ENCODE data around the gene C12orf56. TPM values are rescaled to one million over a fixed set of nuclear protein-coding genes. Genes with fewer than 3 reads are reported as not detected.

Gene C12orf56
- total RNA-seq, 1 donor from 2014 or later = 0.29 TPM

GRCh38 chr12:64404470-64405256 lies 14.1 kb upstream of the C12orf56 start:
- peak overlapping the region; percentile 94 for H3K4me3 ChIP-seq (ENCODE audit: low read depth, low read length)
- no peak for DNase-seq (ENCODE audit: low read depth)
- no peak for TF ChIP-seq CTCF (conservative IDR thresholded peaks at IDR 0.05; ENCODE audit: low read depth, low read length)

- no peak for TF ChIP-seq CTCF (conservative IDR thresholded peaks at IDR 0.05; ENCODE audit: low read depth, low read length)
- peak within 1 kb of the TSS; percentile 94 for H3K4me3 ChIP-seq (ENCODE audit: low read depth, low read length)
- peak; percentile 78 for DNase-seq (ENCODE audit: low read depth)
Measured at GRCh38 chr12:64403707-64404469, 13.3 kb upstream of the C12orf56 start, which contains the start of gene XPOT. Gene XPOT (plus strand): TSS chr12:64404392. CDS start chr12:64410036, 5,644 bp downstream.

DNA sequence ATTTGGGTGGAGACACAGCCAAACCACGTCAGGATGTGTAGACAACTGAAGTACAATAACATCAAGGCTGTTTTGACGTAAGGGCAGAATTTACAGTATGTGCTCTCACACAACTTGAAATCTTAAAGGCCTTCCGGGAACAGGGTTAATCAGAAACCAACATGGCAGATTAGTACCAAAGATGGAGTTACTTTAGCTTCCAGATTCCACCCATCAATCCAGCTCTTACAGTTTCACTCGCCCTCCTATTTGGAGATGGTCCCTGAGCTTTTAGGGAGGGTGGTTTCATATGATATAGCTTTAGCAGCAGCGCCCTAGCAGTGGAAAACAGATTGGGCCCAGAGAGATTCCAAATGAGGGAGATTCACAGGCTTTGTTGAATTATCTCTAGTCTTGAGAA lies 11.6 kb upstream of the C12orf56 start:
- TF ChIP-seq CTCF (conservative IDR thresholded peaks at IDR 0.05; ENCODE audit: low read depth, low read length) = no peak
- DNase-seq (ENCODE audit: low read depth) = no peak
- H3K4me3 ChIP-seq (ENCODE audit: low read depth, low read length) = no peak overlapping the region

- H3K4me3 ChIP-seq (ENCODE audit: low read depth, low read length) = no peak overlapping the region
- no peak for TF ChIP-seq CTCF (conservative IDR thresholded peaks at IDR 0.05; ENCODE audit: low read depth, low read length)
- no peak for DNase-seq (ENCODE audit: low read depth)
Measured at GRCh38 chr12:64400041-64400440, 9.5 kb upstream of the C12orf56 start.

- TF ChIP-seq CTCF (conservative IDR thresholded peaks at IDR 0.05; ENCODE audit: low read depth, low read length) = no peak
- H3K4me3 ChIP-seq (ENCODE audit: low read depth, low read length) = no peak overlapping the region
- DNase-seq (ENCODE audit: low read depth) = no peak
Measured at GRCh38 chr12:64395739-64396138, 5.2 kb upstream of the C12orf56 start.

DNA sequence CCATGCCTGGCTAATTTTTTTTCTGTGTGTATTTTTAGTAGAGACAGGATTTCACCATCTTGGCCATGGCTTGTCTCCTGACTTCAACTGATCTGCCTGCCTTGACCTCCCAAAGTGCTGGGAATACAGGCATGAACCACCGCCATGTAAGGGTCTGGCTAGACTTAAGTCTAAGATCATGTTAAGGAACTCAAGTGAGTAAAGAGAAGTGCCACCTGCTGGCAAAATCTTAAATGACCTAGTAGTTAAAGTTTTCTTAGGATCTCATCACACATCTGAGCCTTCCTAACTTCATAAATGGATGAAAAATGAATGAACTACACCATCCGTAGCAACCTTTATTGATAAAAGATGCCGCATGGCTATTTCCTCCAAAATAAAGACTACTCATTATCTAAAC lies 1.7 kb upstream of the C12orf56 start:
- TF ChIP-seq CTCF (conservative IDR thresholded peaks at IDR 0.05; ENCODE audit: low read depth, low read length) = peak; percentile 58
- DNase-seq (ENCODE audit: low read depth) = no peak
- no peak overlapping the region for H3K4me3 ChIP-seq (ENCODE audit: low read depth, low read length)

Data from epithelial cell of proximal tubule (primary cell).